HepG2 (cell line): ENCODE data around the gene FAHD2A. TPM values are rescaled to one million over a fixed set of nuclear protein-coding genes. Genes with fewer than 3 reads are reported as not detected.

Experiments
- ATAC-seq: fragments of 200-7000 bp; cut with Tn5 transposase; 3 replicates; pipeline ENCODE4 v1.9.1; 2020; ENCODE audit warnings: mild to moderate bottlenecking, moderate library complexity
- BruUV-seq: library from RNA; stranded (reverse); fragments of 400-500 nt; replicated peaks from 2 replicates; lab custom pipeline; 2021; lab: Mats Ljungman, UMichigan
- CTCF ChIA-PET: fragments of 300-600 bp; formaldehyde crosslinking; extraction: SDS; loops from one replicate; lab custom pipeline; 2021; ENCODE audit warnings: low total read pairs, inconsistent platforms, low intra/inter-chr PET ratio; lab: Yijun Ruan, JAX
- POLR2A ChIA-PET: fragments of 350-600 bp; sonication (Branson Sonifier 250); formaldehyde crosslinking; loops from one replicate; lab custom pipeline; 2020; ENCODE audit warnings: antibody characterized with exemption, inconsistent platforms; lab: Yijun Ruan, JAX
- DNase-seq: peaks from one replicate; pipeline ENCODE4 v3.0.0-alpha.2; 2015; ENCODE audit warnings: low spot score
- FAIRE-seq: peaks from 3 replicates; lab custom pipeline; 2011; peaks lifted over from hg19 to GRCh38; lab: Jason Lieb, UNC
- H2AFZ ChIP-seq: one replicate; pipeline ENCODE4 v1.6.1; 2011; ENCODE audit warnings: low read length, inconsistent platforms
- H3K27ac ChIP-seq: fragments of 300-600 bp; 3 replicates; pipeline ENCODE4 v1.8.0; 2011; ENCODE audit warnings: mixed run types, mild to moderate bottlenecking, mixed read lengths, low read length, inconsistent platforms; ENCODE audit not compliant: insufficient read depth; ENCODE audit errors: extremely low read length
- H3K27me3 ChIP-seq, 2 experiments: fragments of 200-600 bp in 1 of 2; 2 replicates in 1 of 2; 3 replicates in 1 of 2; pipeline versions ENCODE4 v1.6.0 to v1.8.0; 2011; ENCODE audit warnings: low read length in 2 of 2, mild to moderate bottlenecking in 2 of 2, moderate library complexity in 2 of 2, inconsistent platforms in 1 of 2; ENCODE audit not compliant: insufficient read depth in 2 of 2, control insufficient read depth in 1 of 2
- H3K36me3 ChIP-seq, 2 experiments: fragments of 200-600 bp in 1 of 2; replicated peaks in 1 of 2; 2 replicates in 1 of 2; 3 replicates in 1 of 2; pipeline versions ENCODE4 v1.5.1 to v1.8.0; 2011; ENCODE audit warnings: low read length in 2 of 2, inconsistent platforms in 1 of 2; ENCODE audit not compliant: insufficient read depth in 2 of 2, control insufficient read depth in 1 of 2
- H3K4me1 ChIP-seq: 2 replicates; pipeline ENCODE4 v1.5.1; 2012; ENCODE audit warnings: low read length, inconsistent platforms; ENCODE audit not compliant: insufficient read depth
- H3K4me2 ChIP-seq: 2 replicates; pipeline ENCODE4 v1.6.0; 2011; ENCODE audit warnings: low read depth, low read length, inconsistent platforms
- H3K4me3 ChIP-seq, 3 experiments: fragments of 200-600 bp in 1 of 3; sonication (generic), shearing (Covaris generic) in 1 of 3; replicated peaks in 1 of 3; 2 replicates each; pipeline ENCODE4 v1.5.1; 2011 to 2016; ENCODE audit warnings: low read length in 3 of 3, inconsistent platforms in 2 of 3, low read depth in 2 of 3, mild to moderate bottlenecking in 2 of 3, control low read depth in 1 of 3, mixed read lengths in 1 of 3; ENCODE audit not compliant: insufficient read depth in 1 of 3
- H3K79me2 ChIP-seq: one replicate; pipeline ENCODE4 v1.6.1; 2011; ENCODE audit warnings: low read length, inconsistent platforms; ENCODE audit not compliant: insufficient read depth
- H3K9ac ChIP-seq: 2 replicates; pipeline ENCODE4 v1.6.0; 2011; ENCODE audit warnings: mild to moderate bottlenecking, low read depth, low read length, inconsistent platforms; ENCODE audit not compliant: insufficient read depth
- H3K9me3 ChIP-seq: 2 replicates; pipeline ENCODE4 v1.5.1; 2012; ENCODE audit warnings: mild to moderate bottlenecking, low read length
- H4K20me1 ChIP-seq: 2 replicates; pipeline ENCODE4 v1.6.0; 2011; ENCODE audit warnings: inconsistent platforms, mild to moderate bottlenecking, low read length, moderate library complexity; ENCODE audit not compliant: insufficient read depth
- ARID2 ChIP-seq: sonication (generic); formaldehyde crosslinking; IDR thresholded peaks from 2 replicates; pipeline ENCODE4 v1.8.1; 2022; ENCODE audit warnings: mild to moderate bottlenecking, missing genetic modification reagents, borderline replicate concordance
- ARNTL ChIP-seq: sonication (generic); formaldehyde crosslinking; IDR thresholded peaks from 2 replicates; pipeline ENCODE4 v1.4.0; 2020; ENCODE audit warnings: mild to moderate bottlenecking, missing genetic modification reagents
- ATRX ChIP-seq: sonication (generic); formaldehyde crosslinking; IDR thresholded peaks from 2 replicates; pipeline ENCODE4 v1.4.0; 2020; ENCODE audit warnings: missing genetic modification reagents, borderline replicate concordance
- FOSL1 ChIP-seq: sonication (generic); formaldehyde crosslinking; IDR thresholded peaks from 2 replicates; pipeline ENCODE4 v1.9.0; 2021; ENCODE audit warnings: missing genetic modification reagents, borderline replicate concordance
- FOXK2 ChIP-seq: fragments of 450-650 bp; IDR thresholded peaks from 2 replicates; pipeline ENCODE4 v1.6.1; 2016
- GABPA ChIP-seq, 2 experiments: IDR thresholded peaks; 2 replicates each; pipeline ENCODE4 v1.6.1; 2011 to 2016; ENCODE audit warnings: low read depth in 2 of 2, low read length in 1 of 2, missing biosample characterization in 1 of 2, missing genetic modification characterization in 1 of 2
- MAFF ChIP-seq: IDR thresholded peaks from 2 replicates; pipeline ENCODE4 v1.6.1; 2011; ENCODE audit warnings: low read depth, low read length, improper control_type of control experiment
- MAX ChIP-seq: IDR thresholded peaks from 2 replicates; pipeline ENCODE4 v1.6.1; 2012; ENCODE audit warnings: inconsistent platforms
- PAX8 ChIP-seq: sonication (generic); formaldehyde crosslinking; IDR thresholded peaks from 2 replicates; pipeline ENCODE4 v1.8.0; 2022; ENCODE audit warnings: mild to moderate bottlenecking, missing genetic modification reagents, borderline replicate concordance
- PHF20 ChIP-seq: sonication (generic); formaldehyde crosslinking; IDR thresholded peaks from 2 replicates; pipeline ENCODE4 v1.5.0; 2020; ENCODE audit warnings: mild to moderate bottlenecking, missing genetic modification reagents
- POLR2AphosphoS2 ChIP-seq: IDR thresholded peaks from 2 replicates; pipeline ENCODE4 v1.6.1; 2011; ENCODE audit warnings: low read depth, low read length, improper control_type of control experiment
- SMAD9 ChIP-seq: sonication (generic); formaldehyde crosslinking; IDR thresholded peaks from 2 replicates; pipeline ENCODE4 v1.5.1; 2020; ENCODE audit warnings: mild to moderate bottlenecking, missing genetic modification reagents
- ZFP90 ChIP-seq: sonication (generic); formaldehyde crosslinking; IDR thresholded peaks from 2 replicates; pipeline ENCODE4 v1.8.0; 2022; ENCODE audit warnings: missing genetic modification reagents, mild to moderate bottlenecking, inconsistent platforms, borderline replicate concordance
- ZNF160 ChIP-seq: sonication (generic); formaldehyde crosslinking; IDR thresholded peaks from 2 replicates; pipeline ENCODE4 v1.8.0; 2022; ENCODE audit warnings: mild to moderate bottlenecking, inconsistent platforms, missing genetic modification reagents
- ZNF460 ChIP-seq: sonication (generic); formaldehyde crosslinking; IDR thresholded peaks from 2 replicates; pipeline ENCODE4 v1.5.1; 2020; ENCODE audit warnings: missing genetic modification reagents, mild to moderate bottlenecking, borderline replicate concordance
- ZNF556 ChIP-seq: sonication (generic); formaldehyde crosslinking; IDR thresholded peaks from 2 replicates; pipeline ENCODE4 v1.4.0; 2020; ENCODE audit warnings: mild to moderate bottlenecking, missing genetic modification reagents, borderline replicate concordance
- ZNF644 ChIP-seq: IDR thresholded peaks from 2 replicates; pipeline ENCODE4 v1.6.1; 2016; ENCODE audit warnings: low read depth
- ZNF709 ChIP-seq: sonication (generic); formaldehyde crosslinking; IDR thresholded peaks from 2 replicates; pipeline ENCODE4 v1.5.0; 2020; ENCODE audit warnings: mild to moderate bottlenecking, missing genetic modification reagents
- ZNF773 ChIP-seq: sonication (generic); formaldehyde crosslinking; IDR thresholded peaks from 2 replicates; pipeline ENCODE4 v1.4.0; 2020; ENCODE audit warnings: missing genetic modification reagents, borderline replicate concordance
- WGBS: methylation state at CpG from one replicate; pipeline ENCODE4 v1.1.6; 2017; ENCODE audit warnings: low lambda C conversion rate; 5-methylcytosine and 5-hydroxymethylcytosine counted together
- in situ Hi-C: cut with HindIII; loops from 2 replicates; pipeline ENCODE4 v1.10.0; 2017; ENCODE audit warnings: low pct_unique_long_range_greater_than_20kb; ENCODE audit not compliant: extremely low pct_ligation_motif_present
- intact Hi-C: fragments of 100-400 bp; cut with micrococcal nuclease; formaldehyde crosslinking; loops from one replicate; pipeline ENCODE4 v1.10.0; 2022; ENCODE audit not compliant: unreplicated experiment
- polyA plus RNA-seq, 8 experiments: library from polyadenylated mRNA; depleted of rRNA in 3 of 8; stranded (reverse) in 7 of 8; unstranded in 1 of 8; fragments of >200 nt; fragmentation: Illumina TruSeq in 4 of 8; extraction: Trizol in 4 of 8; gene quantifications; 2 replicates each; pipeline versions ENCODE4 v1.2.1 to v1.2.3, GENCODE V29; 2011 to 2016; ENCODE audit warnings: low read depth in 4 of 8, missing spikeins in 1 of 8, mixed read lengths in 1 of 8; ENCODE audit not compliant: insufficient read depth in 1 of 8
- total RNA-seq, 5 experiments: library from RNA; depleted of rRNA; stranded (reverse); fragments of >200 nt; fragmentation: Illumina TruSeq; extraction: Trizol; gene quantifications; 2 replicates each; pipeline ENCODE4 v1.2.3, GENCODE V29; 2016; ENCODE audit warnings: low read depth in 1 of 5
- TF ChIP-seq, protein P1 (sequence below): sonication (generic); formaldehyde crosslinking; IDR thresholded peaks from 2 replicates; pipeline ENCODE4 v1.4.0; 2020; ENCODE audit warnings: mild to moderate bottlenecking, missing genetic modification reagents, borderline replicate concordance
- TF ChIP-seq, protein P2 (sequence below): sonication (generic); formaldehyde crosslinking; IDR thresholded peaks from 2 replicates; pipeline ENCODE4 v1.5.0; 2020; ENCODE audit warnings: missing genetic modification reagents, mild to moderate bottlenecking, borderline replicate concordance

Gene FAHD2A
- total and polyA plus RNA-seq, 2 of the 13 experiments (the other 11 are each of a cell fraction or from before 2014, with no cell fraction given) = 34.0 to 44.2 TPM

GRCh38 chr2:95390881-95391321 is 11.6 kb upstream of the FAHD2A start:
- no TSS peak for BruUV-seq
- H3K4me2 ChIP-seq = peak overlapping the region; percentile 79
- ATAC-seq (peak; percentile 9), DNase-seq (no peak), FAIRE-seq (no peak)
- no peaks in the 10 kb centered on the region for H4K20me1 ChIP-seq
- intact Hi-C loops (loop anchor here (1.0 kb wide), 1 partner anchor 338 kb away; no protein-coding TSS in a partner anchor), in situ Hi-C loops (no loop called here)
- no peaks in the 10 kb centered on the region for H3K36me3 ChIP-seq
- peak overlapping the region; percentile 18; the same call in 1 of the 2 replicates for H3K9ac ChIP-seq
- ChIA-PET CTCF (no interaction called here), POLR2A (interaction anchor here (7.7 kb wide), 1 partner anchor 12 kb away, joined by 110 read pairs; the partner anchor contains the start of gene FAHD2A)
- H2AFZ ChIP-seq = no peak overlapping the region
- H3K4me1 ChIP-seq = peaks cover 51% of the 10 kb centered on the region
- no peaks in the 10 kb centered on the region for H3K79me2 ChIP-seq
- H3K9me3 ChIP-seq = no peaks in the 10 kb centered on the region
- WGBS = 59% methylated on average over 11 of the region's 11 CpGs
- no peaks in the 10 kb centered on the region for H3K27me3 ChIP-seq
- H3K27ac ChIP-seq = peak overlapping the region; percentile 60
- peak overlapping the region in 1 of 3 experiments; percentile 59; a peak in 1 of 6 replicates for H3K4me3 ChIP-seq
- TF ChIP-seq GABPA (IDR thresholded peaks at IDR 0.05; ENCODE audit: low read depth, low read length) (no peak), GABPA (CRISPR knock-in tag; IDR thresholded peaks at IDR 0.05; ENCODE audit: low read depth) (no peak), PHF20 (CRISPR knock-in tag) (0 out of 2 replicates have a peak, but pooled peaks have one; percentile 2), MAFF (no peak), ATRX (no peak), ZNF556 (CRISPR knock-in tag) (0 out of 2 replicates have a peak, but pooled peaks have one; percentile 13), POLR2AphosphoS2 (no peak), PAX8 (CRISPR knock-in tag) (no peak), ZNF773 (CRISPR knock-in tag) (no peak), MAX (no peak), ZFP90 (no peak), ZNF160 (no peak), ARNTL (CRISPR knock-in tag) (no peak), ZNF644 (CRISPR knock-in tag) (no peak), ZNF709 (CRISPR knock-in tag) (peak; percentile 48; the same call in 1 of the 2 replicates), FOSL1 (CRISPR knock-in tag) (no peak), FOXK2 (no peak), ZNF460 (CRISPR knock-in tag) (no peak), ARID2 (no peak), SMAD9 (CRISPR knock-in tag) (no peak)
- TF ChIP-seq, protein P1, sequence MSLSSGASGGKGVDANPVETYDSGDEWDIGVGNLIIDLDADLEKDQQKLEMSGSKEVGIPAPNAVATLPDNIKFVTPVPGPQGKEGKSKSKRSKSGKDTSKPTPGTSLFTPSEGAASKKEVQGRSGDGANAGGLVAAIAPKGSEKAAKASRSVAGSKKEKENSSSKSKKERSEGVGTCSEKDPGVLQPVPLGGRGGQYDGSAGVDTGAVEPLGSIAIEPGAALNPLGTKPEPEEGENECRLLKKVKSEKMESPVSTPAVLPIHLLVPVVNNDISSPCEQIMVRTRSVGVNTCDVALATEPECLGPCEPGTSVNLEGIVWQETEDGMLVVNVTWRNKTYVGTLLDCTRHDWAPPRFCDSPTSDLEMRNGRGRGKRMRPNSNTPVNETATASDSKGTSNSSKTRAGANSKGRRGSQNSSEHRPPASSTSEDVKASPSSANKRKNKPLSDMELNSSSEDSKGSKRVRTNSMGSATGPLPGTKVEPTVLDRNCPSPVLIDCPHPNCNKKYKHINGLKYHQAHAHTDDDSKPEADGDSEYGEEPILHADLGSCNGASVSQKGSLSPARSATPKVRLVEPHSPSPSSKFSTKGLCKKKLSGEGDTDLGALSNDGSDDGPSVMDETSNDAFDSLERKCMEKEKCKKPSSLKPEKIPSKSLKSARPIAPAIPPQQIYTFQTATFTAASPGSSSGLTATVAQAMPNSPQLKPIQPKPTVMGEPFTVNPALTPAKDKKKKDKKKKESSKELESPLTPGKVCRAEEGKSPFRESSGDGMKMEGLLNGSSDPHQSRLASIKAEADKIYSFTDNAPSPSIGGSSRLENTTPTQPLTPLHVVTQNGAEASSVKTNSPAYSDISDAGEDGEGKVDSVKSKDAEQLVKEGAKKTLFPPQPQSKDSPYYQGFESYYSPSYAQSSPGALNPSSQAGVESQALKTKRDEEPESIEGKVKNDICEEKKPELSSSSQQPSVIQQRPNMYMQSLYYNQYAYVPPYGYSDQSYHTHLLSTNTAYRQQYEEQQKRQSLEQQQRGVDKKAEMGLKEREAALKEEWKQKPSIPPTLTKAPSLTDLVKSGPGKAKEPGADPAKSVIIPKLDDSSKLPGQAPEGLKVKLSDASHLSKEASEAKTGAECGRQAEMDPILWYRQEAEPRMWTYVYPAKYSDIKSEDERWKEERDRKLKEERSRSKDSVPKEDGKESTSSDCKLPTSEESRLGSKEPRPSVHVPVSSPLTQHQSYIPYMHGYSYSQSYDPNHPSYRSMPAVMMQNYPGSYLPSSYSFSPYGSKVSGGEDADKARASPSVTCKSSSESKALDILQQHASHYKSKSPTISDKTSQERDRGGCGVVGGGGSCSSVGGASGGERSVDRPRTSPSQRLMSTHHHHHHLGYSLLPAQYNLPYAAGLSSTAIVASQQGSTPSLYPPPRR (CRISPR knock-in tag) = no peak
- TF ChIP-seq, protein P2, sequence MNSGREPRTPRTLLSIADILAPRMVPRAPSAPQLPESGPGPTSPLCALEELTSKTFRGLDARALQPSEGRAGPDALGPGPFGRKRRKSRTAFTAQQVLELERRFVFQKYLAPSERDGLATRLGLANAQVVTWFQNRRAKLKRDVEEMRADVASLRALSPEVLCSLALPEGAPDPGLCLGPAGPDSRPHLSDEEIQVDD (CRISPR knock-in tag) = no peak
